ENCODE data around the gene FAM81B.

- TF ChIP-seq CTCF (conservative IDR thresholded peaks at IDR 0.05; ENCODE audit: low read length) = no peak
- no peak for TF ChIP-seq EZH2phosphoT487 (IDR thresholded peaks at IDR 0.05; ENCODE audit: borderline replicate concordance)
Observed at GRCh38 chr5:95446560-95447221, 55.5 kb downstream of the FAM81B start.
